Measurements from ENCODE around the gene AMH.

The AMH gene

DNA sequence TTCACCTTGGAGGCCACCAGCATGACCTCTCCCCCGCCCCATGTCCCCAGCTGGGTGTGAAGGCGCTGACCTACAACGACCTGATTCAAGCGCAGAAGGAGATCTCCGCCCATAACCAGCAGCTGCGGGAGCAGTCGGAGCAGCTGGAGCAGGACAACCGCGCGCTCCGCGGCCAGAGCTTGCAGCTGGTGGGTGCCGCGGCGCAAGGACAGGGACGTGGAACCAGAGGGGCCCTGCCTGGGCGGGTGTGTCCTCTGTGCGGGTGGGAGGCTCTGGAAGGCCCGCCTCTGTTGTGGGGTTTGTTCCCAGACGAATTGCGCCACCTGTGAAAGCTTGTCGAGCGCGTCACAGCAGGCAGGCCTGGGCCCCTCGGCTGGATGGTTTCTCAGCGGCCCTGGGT is 35.3 kb upstream of the AMH start:
- TF ChIP-seq, protein P1, sequence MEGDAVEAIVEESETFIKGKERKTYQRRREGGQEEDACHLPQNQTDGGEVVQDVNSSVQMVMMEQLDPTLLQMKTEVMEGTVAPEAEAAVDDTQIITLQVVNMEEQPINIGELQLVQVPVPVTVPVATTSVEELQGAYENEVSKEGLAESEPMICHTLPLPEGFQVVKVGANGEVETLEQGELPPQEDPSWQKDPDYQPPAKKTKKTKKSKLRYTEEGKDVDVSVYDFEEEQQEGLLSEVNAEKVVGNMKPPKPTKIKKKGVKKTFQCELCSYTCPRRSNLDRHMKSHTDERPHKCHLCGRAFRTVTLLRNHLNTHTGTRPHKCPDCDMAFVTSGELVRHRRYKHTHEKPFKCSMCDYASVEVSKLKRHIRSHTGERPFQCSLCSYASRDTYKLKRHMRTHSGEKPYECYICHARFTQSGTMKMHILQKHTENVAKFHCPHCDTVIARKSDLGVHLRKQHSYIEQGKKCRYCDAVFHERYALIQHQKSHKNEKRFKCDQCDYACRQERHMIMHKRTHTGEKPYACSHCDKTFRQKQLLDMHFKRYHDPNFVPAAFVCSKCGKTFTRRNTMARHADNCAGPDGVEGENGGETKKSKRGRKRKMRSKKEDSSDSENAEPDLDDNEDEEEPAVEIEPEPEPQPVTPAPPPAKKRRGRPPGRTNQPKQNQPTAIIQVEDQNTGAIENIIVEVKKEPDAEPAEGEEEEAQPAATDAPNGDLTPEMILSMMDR (conservative IDR thresholded peaks at IDR 0.05; ENCODE audit: low read depth, low read length), result no peak
- H3K4me3 ChIP-seq (ENCODE audit: low read depth, low read length), result no peak overlapping the region
- DNase-seq (ENCODE audit: low read depth), result no peak

DNA sequence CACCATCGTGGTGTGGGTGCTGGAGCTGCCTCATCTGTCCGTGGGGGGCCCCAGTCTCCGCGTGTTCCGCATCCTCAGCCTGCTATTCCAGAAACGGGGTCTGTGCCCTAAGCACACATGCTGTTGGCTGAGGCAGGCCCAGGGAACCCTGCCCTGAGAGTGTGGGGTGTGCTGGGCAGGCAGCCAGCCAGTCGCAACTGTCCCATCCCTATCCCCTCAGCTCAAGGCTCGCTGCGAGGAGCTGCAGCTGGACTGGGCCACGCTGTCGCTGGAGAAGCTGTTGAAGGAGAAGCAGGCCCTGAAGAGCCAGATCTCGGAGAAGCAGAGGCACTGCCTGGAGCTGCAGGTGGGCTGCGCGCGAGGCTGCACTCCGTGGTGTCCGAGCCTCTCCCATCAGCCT is 34.9 kb upstream of the AMH start:
- TF ChIP-seq, protein P1 (conservative IDR thresholded peaks at IDR 0.05; ENCODE audit: low read depth, low read length), result no peak
- DNase-seq (ENCODE audit: low read depth), result no peak
- H3K4me3 ChIP-seq (ENCODE audit: low read depth, low read length), result no peak overlapping the region

DNA sequence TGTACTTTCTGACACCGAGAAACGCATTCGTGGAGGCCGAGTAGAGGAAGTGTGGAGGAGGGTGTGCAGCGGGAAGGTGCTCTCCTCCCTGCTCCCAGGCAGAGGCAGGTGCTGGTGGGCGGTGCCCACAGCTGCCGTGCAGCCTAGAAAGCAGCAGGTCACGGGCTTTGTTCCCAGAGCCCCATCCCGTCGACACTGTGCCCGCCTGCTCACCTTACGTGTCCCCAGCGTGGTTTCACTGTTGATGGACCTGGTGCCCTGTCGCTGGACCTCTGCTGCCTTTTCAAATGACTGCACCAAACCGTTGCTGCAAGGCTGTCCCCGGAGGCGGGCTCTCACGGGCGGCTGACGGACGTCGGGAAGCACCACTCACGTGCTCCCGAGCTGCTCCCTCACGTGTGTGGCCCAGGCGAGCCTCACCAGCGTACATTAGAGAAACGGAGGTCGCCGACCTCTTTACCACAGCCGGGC is 33.8 kb upstream of the AMH start:
- peak; percentile 35 for DNase-seq (ENCODE audit: low read depth)
- H3K4me3 ChIP-seq (ENCODE audit: low read depth, low read length), result no peak overlapping the region
- TF ChIP-seq, protein P1 (conservative IDR thresholded peaks at IDR 0.05; ENCODE audit: low read depth, low read length), result no peak

DNA sequence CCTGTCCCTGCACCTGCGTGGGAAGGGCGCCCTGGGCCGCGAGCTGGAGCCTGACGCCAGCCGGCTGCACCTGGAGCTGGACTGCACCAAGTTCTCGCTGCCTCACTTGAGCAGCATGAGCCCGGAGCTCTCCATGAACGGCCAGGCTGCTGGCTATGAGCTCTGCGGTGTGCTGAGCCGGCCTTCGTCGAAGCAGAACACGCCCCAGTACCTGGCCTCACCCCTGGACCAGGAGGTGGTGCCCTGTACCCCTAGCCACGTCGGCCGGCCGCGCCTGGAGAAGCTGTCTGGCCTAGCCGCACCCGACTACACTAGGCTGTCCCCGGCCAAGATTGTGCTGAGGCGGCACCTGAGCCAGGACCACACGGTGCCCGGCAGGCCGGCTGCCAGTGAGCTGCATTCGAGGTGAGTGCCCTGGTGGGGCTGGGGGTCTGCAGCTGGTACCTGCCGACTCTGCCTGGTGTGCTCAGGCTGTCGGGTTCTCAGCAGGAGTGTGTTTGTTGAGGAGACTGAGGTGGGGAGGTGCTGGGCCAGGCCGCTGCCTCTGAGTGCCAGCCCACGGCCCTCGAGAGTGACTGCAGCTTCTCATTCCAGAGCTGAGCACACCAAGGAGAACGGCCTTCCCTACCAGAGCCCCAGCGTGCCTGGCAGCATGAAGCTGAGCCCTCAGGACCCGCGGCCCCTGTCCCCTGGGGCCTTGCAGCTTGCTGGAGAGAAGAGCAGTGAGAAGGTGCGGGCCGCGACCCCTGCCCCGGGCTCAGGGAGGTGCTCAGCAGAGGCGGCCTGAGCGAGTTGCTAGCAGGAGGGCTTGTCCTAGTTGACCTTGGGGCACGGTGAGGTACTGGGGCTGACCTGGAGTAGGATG is 32.5 kb upstream of the AMH start:
- TF ChIP-seq, protein P1 (conservative IDR thresholded peaks at IDR 0.05; ENCODE audit: low read depth, low read length), result no peak
- DNase-seq (ENCODE audit: low read depth), result no peak

DNA sequence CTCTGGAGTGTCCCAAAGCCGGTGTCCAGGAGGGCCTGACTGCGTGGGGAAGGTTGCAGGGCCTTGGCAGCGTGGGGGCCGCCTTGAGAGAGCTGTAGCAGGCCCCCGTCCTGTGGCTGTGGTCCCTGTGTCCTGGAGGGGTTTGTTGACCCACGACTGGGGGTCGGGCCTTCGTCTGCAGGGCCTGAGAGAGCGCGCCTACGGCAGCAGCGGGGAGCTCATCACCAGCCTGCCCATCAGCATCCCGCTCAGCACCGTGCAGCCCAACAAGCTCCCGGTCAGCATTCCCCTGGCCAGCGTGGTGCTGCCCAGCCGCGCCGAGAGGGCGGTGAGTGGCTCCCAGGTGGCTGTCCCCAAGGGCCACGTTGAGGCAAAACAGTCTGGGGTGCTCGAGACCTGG is 31.5 kb upstream of the AMH start:
- DNase-seq (ENCODE audit: low read depth), result no peak
- TF ChIP-seq, protein P1 (conservative IDR thresholded peaks at IDR 0.05; ENCODE audit: low read depth, low read length), result no peak
- H3K4me3 ChIP-seq (ENCODE audit: low read depth, low read length), result no peak overlapping the region

More for the DNA sequence above, 32.5 kb upstream of the AMH start:
- no peak overlapping the region for H3K4me3 ChIP-seq (ENCODE audit: low read depth, low read length)

DNA sequence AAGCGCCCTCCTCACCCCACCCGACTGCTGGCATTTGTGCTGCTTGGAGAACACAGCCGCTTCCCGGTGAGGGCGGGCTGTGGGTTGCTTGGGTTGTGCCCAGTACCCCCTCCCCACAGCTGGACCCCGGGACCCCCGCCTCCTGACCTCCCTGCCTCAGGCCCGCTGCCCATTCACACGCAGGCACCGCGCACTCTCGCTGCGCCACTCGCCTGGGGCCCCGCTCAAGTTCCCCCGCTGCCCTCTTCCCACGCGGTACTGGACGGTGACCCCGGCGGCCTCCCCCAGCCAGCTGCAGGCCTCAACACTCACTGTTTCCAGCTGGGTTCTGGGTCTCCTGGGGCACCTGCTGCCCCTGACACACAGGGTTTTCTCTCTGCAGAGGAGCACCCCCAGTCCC is 29.4 kb upstream of the AMH start:
- no peak overlapping the region for H3K4me3 ChIP-seq (ENCODE audit: low read depth, low read length)
- TF ChIP-seq, protein P1 (conservative IDR thresholded peaks at IDR 0.05; ENCODE audit: low read depth, low read length), result no peak
- DNase-seq (ENCODE audit: low read depth), result no peak

All from choroid plexus epithelial cell (primary cell).